Stimulated activated naive CD8-positive, alpha-beta T cell treated with anti-CD3 and anti-CD28 coated beads, Interleukin-15, amount 100 ng/mL, for 72 hours (primary cell): ENCODE measurements around the gene FOLR1.
A peak's percentile ranks its signal among the peaks of the same experiment; 100 is the strongest.

Experiments
- ATAC-seq: fragments of 150-1000 bp; cut with Tn5 transposase; 2 replicates; pipeline ENCODE4 v1.10.0; 2021; ENCODE audit warnings: mild to moderate bottlenecking, moderate library complexity
- DNase-seq, 2 donors: peaks; one replicate each; pipeline ENCODE4 v3.0.0; 2021 to 2022
- H3K27ac Mint-ChIP-seq, 2 donors: one replicate each; pipeline ENCODE4 v1.8.0; 2022; ENCODE audit warnings: mild to moderate bottlenecking in 2 of 2, mixed read lengths in 2 of 2, moderate library complexity in 2 of 2
- H3K27me3 Mint-ChIP-seq: one replicate; pipeline ENCODE4 v1.8.0; 2022; ENCODE audit warnings: mixed read lengths
- H3K4me1 Mint-ChIP-seq: one replicate; pipeline ENCODE4 v1.8.0; 2022; ENCODE audit warnings: mild to moderate bottlenecking, mixed read lengths
- H3K4me3 Mint-ChIP-seq, 2 donors: one replicate each; pipeline ENCODE4 v1.8.0; 2022; ENCODE audit warnings: mild to moderate bottlenecking in 2 of 2, mixed read lengths in 2 of 2, moderate library complexity in 1 of 2
- H3K9me3 Mint-ChIP-seq, 2 donors: one replicate each; pipeline ENCODE4 v1.8.0; 2022; ENCODE audit warnings: mixed read lengths in 2 of 2

FOLR1 gene

DNA sequence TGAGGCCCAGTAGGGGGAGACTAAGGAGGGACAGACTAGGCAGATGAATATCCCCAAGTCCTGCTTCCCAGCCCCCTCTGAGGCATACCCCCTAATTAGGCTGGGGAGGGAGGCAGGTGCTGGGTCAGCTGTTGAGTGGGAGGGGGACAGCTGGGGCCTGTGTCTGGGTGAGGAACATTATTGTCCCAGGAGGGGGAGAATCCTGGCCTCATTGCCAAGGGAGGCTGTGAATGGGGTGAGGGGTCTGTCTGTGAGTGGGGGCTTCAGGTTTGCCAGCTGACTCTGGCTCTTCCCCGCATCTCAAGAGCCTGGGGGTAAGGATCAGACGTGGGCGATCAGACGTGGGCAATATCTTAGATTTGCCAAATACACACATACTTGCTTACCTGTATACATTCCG is 34.8 kb downstream of the FOLR1 start:
- Mint-ChIP-seq H3K9me3 (no peaks in the 10 kb centered on the region), H3K27me3 (no peaks in the 10 kb centered on the region), H3K4me3 (no peak overlapping the region), H3K27ac (peak overlapping the region in 1 of 2 donors; percentile 37), H3K4me1 (peaks cover 41% of the 10 kb centered on the region)
- ATAC-seq (no peak), DNase-seq (peak in 1 of 2 donors; percentile 9)

DNA sequence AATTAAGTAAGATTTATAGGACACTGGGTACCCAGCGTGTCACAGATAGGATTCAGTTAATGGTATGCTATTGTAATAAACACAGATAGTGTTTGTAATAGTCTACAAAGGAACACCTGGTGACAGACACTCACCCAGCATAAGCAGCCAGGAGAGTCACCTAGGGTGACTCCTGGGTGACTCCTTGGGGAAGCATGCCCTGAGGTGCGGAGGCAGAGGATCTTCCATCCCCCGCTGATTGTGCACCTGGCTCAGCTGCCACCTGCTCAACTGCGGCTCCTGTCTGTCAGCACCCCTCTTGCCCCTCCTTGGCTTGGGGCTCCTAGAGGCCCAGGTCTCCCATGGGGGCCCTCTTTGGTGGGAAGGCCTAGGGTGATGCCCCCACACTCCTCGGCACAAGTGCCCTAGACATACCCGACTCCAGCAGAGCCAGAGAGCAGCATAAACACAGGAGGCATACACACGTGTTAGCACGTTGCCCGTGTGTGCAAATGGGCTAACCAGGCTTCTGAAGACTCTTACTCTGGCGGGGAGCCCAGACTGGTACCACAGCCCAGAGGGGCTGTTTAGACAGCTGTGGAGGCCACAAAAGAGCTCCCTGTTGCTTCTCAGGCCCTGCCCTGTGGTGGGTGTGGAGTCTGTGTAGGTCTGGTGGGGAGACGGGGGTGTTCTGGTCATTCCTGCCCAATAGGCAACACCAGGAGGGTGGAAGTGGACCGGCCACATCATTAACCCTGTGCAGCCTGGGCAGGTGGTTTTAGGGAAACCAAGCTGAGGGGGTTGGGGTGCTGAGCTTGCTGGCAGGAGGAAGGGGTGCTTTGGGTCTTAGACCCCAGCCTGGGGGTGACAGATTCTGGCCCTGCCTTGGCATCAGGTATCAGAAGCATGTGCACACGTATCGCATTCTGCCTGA is 35.6 kb downstream of the FOLR1 start:
- H3K4me1 Mint-ChIP-seq: peaks cover 33% of the 10 kb centered on the region
- peak overlapping the region in 1 of 2 donors; percentile 66 for H3K27ac Mint-ChIP-seq
- no peak overlapping the region for H3K4me3 Mint-ChIP-seq
- peak in 1 of 2 donors; percentile 8 for DNase-seq
- H3K9me3 Mint-ChIP-seq: no peaks in the 10 kb centered on the region
- no peak for ATAC-seq
- no peaks in the 10 kb centered on the region for H3K27me3 Mint-ChIP-seq

DNA sequence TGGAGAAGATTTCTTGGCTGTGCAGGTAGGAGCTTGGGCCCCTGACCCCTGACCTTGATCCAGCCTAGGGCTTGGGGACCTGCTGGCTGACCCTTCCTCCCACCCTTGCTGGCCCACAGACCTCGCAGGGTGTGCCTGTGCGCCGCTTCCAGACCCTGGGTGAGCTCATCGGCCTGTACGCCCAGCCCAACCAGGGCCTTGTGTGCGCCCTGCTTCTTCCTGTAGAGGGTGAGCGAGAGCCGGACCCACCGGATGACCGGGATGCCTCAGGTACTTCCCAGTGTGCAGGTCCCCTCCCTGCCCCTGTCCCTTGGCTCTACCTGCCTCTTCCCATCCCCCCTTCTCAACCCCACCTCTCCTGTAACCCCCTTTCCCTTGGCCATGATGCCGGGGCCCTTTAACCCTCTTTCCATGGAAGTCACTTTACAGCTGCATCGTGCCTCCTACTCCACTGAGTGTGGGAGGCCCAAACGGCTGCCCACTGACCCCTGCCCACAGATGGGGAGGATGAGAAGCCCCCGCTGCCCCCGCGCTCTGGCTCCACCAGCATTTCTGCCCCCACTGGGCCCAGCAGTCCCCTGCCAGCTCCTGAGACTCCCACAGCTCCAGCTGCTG is 36.4 kb downstream of the FOLR1 start:
- H3K9me3 Mint-ChIP-seq: no peaks in the 10 kb centered on the region
- H3K27ac Mint-ChIP-seq: no peak overlapping the region
- peaks cover 29% of the 10 kb centered on the region for H3K4me1 Mint-ChIP-seq
- DNase-seq: no peak
- H3K4me3 Mint-ChIP-seq: no peak overlapping the region
- no peak for ATAC-seq
- no peaks in the 10 kb centered on the region for H3K27me3 Mint-ChIP-seq

DNA sequence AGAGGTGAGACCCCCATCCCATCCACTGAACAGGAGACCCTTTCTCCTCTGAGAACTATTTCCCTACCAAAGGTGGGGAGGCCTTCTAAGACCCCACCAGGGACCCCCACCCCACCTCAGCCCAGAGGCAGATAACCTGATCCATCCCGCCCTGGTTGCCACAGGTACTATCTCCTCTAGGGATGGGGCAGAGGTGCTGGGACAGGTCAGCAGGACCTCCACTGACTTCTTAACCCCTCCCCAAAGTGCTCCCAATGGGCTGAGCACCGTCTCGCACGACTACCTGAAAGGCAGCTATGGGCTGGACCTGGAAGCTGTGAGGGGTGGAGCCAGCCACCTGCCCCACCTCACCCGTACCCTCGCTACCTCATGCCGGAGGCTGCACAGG is 36.9 kb downstream of the FOLR1 start:
- no peak for ATAC-seq
- Mint-ChIP-seq H3K27me3 (no peaks in the 10 kb centered on the region), H3K4me1 (peaks cover 30% of the 10 kb centered on the region), H3K9me3 (no peaks in the 10 kb centered on the region), H3K27ac (no peak overlapping the region), H3K4me3 (no peak overlapping the region)
- no peak for DNase-seq

DNA sequence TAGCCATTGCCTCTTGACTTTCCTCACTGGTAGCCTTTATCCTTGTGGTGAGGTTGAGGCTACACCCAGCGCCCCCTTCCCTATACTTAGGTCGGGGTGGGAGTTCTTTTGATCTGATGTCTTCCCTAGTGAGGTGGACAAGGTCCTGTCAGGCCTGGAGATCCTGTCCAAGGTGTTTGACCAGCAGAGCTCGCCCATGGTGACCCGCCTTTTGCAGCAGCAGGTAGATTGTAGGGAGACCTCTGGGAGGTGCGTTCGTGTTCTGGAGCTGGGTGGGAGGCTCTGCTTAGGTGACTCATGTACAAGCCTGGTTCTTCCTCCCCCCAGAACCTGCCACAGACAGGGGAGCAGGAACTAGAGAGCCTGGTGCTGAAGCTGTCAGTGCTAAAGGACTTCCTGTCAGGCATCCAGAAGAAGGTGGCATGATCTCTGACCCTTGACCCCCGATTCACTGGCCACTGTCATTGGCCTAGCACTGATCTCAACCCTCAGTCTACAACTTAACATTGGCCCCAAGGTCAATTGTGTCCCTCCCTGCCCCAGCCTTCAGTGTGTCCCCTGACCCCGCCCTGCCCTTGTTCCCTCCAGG is 37.5 kb downstream of the FOLR1 start:
- Mint-ChIP-seq H3K4me1 (peaks cover 36% of the 10 kb centered on the region), H3K4me3 (no peak overlapping the region), H3K27me3 (no peaks in the 10 kb centered on the region), H3K27ac (peak overlapping the region; percentile 16 to 49), H3K9me3 (no peaks in the 10 kb centered on the region)
- DNase-seq (no peak), ATAC-seq (no peak)

DNA sequence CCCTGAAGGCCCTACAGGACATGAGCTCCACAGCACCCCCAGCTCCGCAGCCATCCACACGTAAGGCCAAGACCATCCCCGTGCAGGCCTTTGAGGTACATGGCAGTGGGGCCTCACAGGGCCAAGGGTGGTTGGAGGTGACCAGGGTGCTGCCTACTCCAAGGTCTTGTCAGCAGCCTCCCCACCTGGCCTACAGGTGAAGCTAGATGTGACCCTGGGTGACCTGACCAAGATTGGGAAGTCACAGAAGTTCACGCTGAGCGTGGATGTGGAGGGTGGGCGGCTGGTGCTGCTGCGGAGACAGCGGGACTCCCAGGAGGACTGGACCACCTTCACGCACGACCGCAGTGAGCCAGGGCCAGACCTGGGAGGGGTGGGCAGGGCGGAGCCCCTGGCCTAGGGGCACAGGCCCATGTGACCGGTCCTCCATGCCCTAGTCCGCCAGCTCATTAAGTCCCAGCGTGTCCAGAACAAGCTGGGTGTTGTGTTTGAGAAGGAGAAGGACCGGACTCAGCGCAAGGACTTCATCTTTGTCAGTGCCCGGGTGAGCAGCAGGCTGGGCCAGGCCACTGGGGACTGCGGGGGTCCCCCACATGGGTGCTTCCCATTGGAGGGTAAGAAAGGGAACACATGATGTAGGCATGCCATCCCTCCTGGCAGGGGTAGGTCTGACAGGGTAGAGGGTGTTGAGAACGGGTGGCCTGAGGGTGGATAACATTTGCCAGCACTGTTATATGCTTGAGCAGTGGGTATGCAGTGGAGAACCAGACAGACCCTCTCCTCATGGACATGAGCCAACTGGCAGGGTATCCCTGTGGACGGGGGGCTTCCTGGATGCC is 38.2 kb downstream of the FOLR1 start:
- no peaks in the 10 kb centered on the region for H3K27me3 Mint-ChIP-seq
- no peak overlapping the region for H3K4me3 Mint-ChIP-seq
- DNase-seq (no peak), ATAC-seq (no peak)
- H3K27ac Mint-ChIP-seq: no peak overlapping the region
- peaks cover 37% of the 10 kb centered on the region for H3K4me1 Mint-ChIP-seq
- no peaks in the 10 kb centered on the region for H3K9me3 Mint-ChIP-seq

DNA sequence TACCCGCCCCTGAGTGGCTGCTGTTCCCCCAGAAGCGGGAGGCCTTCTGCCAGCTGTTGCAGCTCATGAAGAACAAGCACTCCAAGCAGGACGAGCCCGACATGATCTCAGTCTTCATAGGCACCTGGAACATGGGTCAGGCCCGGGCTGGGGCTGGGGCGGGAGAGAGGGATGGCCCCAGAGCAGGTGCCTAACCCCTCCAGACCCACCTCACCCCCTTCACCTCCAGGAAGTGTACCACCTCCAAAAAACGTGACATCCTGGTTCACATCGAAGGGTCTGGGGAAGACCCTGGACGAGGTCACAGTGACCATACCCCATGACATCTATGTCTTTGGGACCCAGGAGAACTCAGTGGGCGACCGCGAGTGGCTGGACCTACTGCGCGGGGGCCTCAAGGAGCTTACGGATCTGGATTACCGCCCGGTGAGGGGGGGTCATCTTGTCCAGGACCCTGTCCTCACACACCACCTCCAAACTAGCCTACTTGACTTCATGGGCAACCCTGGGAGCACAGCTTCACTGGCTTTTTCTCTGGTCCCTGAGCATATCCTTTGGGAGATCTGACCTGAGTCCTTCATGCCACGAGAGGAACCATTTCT is 38.9 kb downstream of the FOLR1 start:
- no peaks in the 10 kb centered on the region for H3K9me3 Mint-ChIP-seq
- peaks cover 30% of the 10 kb centered on the region for H3K4me1 Mint-ChIP-seq
- ATAC-seq (no peak), DNase-seq (peak in 1 of 2 donors; percentile 7)
- peak overlapping the region in 1 of 2 donors; percentile 77 for H3K27ac Mint-ChIP-seq
- H3K4me3 Mint-ChIP-seq: no peak overlapping the region
- H3K27me3 Mint-ChIP-seq: no peaks in the 10 kb centered on the region

DNA sequence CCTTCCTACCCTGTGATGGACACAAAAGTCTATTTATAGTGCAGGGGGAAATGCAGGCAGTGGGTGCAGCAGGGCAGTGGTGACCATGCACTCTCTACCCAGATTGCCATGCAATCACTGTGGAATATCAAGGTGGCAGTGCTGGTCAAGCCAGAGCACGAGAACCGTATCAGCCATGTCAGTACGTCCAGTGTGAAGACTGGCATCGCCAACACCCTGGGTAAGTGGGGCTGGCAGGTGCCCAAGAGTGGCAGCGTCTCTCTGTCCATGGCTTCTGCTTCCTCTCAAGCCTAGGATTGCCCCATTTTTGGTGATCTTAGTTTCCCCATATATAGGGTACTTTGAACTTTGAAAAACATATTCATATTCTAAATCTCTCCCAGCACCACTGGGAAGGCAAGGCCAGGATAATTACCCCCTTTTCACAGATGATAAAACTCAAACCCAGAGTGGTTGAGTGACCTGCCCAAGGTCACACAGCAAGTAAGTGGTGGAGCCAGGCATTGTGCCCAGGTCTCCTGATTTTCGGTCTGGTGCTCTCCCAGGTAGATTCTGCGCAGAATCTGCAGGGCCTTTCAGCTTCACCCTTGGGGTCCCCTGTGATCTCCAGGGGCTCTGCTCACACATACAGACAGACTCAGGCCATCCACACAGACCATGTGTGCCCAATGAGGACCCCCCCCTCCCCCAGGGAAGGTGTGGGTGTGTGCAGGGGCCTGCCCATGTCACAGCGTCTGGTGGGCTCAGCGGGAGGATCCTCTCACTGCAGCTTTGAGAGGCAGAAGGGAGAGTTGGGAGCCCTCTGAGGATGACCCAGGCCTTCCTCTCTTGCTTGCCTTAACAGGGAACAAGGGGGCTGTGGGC is 39.7 kb downstream of the FOLR1 start:
- Mint-ChIP-seq H3K4me1 (peaks cover 22% of the 10 kb centered on the region), H3K9me3 (no peaks in the 10 kb centered on the region), H3K4me3 (no peak overlapping the region), H3K27ac (peak overlapping the region in 1 of 2 donors; percentile 77), H3K27me3 (no peaks in the 10 kb centered on the region)
- no peak for ATAC-seq
- DNase-seq: peak in 1 of 2 donors; percentile 4

DNA sequence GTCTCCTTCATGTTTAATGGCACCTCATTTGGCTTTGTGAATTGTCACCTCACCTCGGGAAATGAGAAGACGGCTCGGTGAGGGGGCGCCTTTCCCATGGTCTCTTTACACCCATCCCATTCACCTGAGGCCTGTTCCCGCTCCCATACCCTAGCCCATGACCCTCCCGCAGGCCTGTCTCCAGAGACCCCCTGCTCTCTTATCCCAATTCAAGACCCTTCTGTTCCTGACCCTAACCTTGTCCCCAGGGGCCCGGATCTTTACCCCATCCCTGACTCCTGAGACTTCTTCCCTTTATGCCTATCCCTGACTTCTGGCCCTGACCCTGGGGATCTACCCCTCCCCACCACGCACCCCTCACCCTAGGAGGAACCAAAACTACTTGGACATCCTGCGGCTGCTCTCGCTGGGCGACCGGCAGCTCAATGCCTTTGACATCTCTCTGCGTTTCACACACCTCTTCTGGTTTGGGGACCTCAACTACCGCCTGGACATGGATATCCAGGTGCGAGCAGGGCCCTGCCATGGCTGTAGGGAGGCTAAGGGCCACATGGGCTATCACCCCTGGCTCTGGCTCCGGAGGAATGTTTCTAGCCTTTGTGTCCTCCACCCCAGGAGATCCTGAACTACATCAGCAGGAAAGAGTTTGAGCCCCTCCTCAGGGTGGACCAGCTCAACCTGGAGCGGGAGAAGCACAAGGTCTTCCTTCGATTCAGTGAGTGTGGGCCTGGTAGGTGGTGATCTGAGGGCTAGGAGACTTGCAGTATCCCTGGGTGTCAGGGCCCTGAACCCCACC is 40.5 kb downstream of the FOLR1 start:
- DNase-seq (peak in 1 of 2 donors; percentile 8), ATAC-seq (no peak)
- Mint-ChIP-seq H3K4me3 (no peak overlapping the region), H3K4me1 (peaks cover 19% of the 10 kb centered on the region), H3K9me3 (no peaks in the 10 kb centered on the region), H3K27ac (peak overlapping the region in 1 of 2 donors; percentile 23), H3K27me3 (no peaks in the 10 kb centered on the region)

DNA sequence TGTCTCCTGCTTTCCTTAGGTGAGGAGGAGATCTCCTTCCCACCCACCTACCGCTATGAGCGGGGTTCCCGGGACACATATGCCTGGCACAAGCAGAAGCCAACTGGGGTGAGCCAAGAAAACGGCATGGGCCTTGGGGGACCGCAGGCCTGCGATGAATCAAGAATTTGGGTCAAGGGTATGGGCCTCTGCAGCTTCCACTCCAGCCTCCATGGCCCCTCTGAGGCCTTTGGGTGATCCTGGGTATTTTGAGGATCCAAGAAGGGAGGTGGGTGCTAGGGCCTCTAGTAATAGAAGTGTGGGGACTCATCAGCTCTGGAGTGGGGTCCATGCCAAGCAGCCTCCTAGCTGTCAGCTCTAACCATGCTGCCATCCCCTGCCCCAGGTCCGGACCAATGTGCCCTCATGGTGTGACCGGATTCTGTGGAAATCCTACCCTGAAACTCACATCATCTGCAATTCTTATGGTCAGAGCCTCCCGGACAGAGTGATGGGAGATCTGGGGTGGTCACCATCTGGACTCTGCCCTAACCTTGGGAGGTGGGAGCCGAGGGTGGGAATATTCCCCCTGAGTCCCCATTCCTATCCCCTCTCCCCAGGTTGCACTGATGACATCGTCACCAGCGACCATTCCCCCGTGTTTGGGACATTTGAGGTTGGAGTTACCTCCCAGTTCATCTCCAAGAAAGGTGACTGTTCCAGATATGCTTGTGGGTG is 41.3 kb downstream of the FOLR1 start:
- no peak overlapping the region for H3K4me3 Mint-ChIP-seq
- peak in 1 of 2 donors; percentile 7 for DNase-seq
- H3K27me3 Mint-ChIP-seq: no peaks in the 10 kb centered on the region
- no peaks in the 10 kb centered on the region for H3K9me3 Mint-ChIP-seq
- H3K27ac Mint-ChIP-seq: no peak overlapping the region
- no peak for ATAC-seq
- peaks cover 19% of the 10 kb centered on the region for H3K4me1 Mint-ChIP-seq

DNA sequence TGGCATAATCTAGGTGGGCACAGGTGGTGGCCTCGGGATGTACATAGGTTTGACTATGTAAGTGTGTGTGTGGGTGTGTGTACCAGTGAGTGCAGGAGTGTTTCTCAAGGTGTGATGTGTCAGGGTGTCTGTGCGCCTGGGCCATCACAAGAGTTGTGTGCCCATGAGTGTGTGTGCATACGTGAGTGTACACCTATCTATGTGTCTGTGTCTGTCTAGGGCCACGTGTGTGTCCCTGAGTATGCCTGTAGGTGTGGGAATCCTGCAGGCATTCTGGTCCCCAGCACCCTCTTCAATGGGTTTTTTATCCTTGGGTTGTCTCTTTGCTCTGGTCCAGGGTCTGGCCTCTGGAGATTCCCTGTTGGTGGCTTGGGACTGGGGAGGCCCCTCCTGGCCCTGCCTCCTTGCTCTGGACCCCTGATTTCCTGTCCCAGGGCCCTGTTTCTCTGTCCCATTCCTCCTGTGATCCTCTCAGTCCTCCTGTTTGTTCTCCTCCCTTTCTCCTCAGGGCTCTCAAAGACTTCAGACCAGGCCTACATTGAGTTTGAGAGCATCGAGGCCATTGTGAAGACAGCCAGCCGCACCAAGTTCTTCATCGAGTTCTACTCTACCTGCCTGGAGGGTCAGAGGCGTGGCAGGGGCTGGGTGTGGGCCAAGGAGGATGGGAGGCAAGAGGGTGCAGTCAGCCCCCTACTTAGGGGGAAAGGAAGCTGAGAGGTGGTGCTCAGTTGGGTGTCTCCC is 42.0 kb downstream of the FOLR1 start:
- peaks cover 3% of the 10 kb centered on the region for H3K27me3 Mint-ChIP-seq
- peak in 1 of 2 donors; percentile 7 for DNase-seq
- no peaks in the 10 kb centered on the region for H3K9me3 Mint-ChIP-seq
- H3K4me1 Mint-ChIP-seq: peaks cover 18% of the 10 kb centered on the region
- no peak for ATAC-seq
- H3K4me3 Mint-ChIP-seq: no peak overlapping the region
- H3K27ac Mint-ChIP-seq: peak overlapping the region in 1 of 2 donors; percentile 7

DNA sequence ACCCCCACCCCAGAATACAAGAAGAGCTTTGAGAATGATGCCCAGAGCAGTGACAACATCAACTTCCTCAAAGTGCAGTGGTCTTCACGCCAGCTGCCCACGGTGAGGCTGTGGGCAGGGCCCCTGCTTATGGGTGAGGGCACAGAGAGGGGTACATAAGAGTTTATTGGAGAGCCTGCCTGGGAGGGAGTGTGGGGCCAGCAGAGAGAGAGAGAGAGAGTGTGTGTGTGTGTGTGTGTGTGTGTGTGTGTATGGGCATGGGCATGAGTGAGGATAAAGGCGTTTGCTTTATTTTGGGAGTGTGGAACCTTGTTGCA is 42.5 kb downstream of the FOLR1 start:
- no peaks in the 10 kb centered on the region for H3K9me3 Mint-ChIP-seq
- no peak overlapping the region for H3K4me3 Mint-ChIP-seq
- DNase-seq: peak in 1 of 2 donors; percentile 2
- no peak for ATAC-seq
- H3K27ac Mint-ChIP-seq: peak overlapping the region in 1 of 2 donors; percentile 5
- H3K4me1 Mint-ChIP-seq: peaks cover 18% of the 10 kb centered on the region
- peaks cover 9% of the 10 kb centered on the region for H3K27me3 Mint-ChIP-seq

DNA sequence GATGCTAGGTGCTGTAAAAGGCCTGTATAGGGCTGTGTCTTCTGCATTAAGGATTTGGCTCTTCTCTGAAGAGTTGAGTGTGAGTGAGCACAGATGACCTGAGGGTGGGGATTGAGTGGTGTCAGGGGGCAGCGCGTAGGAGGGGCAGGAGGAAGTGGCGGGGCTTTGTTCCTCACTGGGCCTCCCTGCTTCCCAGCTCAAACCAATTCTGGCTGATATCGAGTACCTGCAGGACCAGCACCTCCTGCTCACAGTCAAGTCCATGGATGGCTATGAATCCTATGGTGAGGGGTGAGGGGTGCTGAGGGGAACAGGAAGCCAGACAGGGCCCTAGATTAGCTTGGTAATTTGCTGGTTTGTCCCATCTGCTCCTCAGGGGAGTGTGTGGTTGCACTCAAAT is 43.0 kb downstream of the FOLR1 start:
- peak overlapping the region in 1 of 2 donors; percentile 5 for H3K27ac Mint-ChIP-seq
- DNase-seq (peak in 1 of 2 donors; percentile 4), ATAC-seq (no peak)
- peaks cover 12% of the 10 kb centered on the region for H3K27me3 Mint-ChIP-seq
- H3K4me1 Mint-ChIP-seq: peaks cover 19% of the 10 kb centered on the region
- H3K4me3 Mint-ChIP-seq: no peak overlapping the region
- H3K9me3 Mint-ChIP-seq: no peaks in the 10 kb centered on the region
